BE2C (cell line): ENCODE measurements around the gene TRIM16.
"Not testable (repeated sequence)": the region's sequence is repeated elsewhere in the genome, so short reads cannot be mapped to it uniquely, and the experiment has no call there.

Experiments used
- DNase-seq: peaks from one replicate; pipeline ENCODE4 v3.0.0-alpha.2; 2020
- H3K27me3 ChIP-seq: fragments of 250-450 bp; sonication (Bioruptor Pico); 2 replicates; pipeline ENCODE4 v1.5.1; 2020; ENCODE audit warnings: mild to moderate bottlenecking
- H3K36me3 ChIP-seq: fragments of 250-450 bp; sonication (Bioruptor Pico); 2 replicates; pipeline ENCODE4 v1.5.1; 2020; ENCODE audit warnings: mild to moderate bottlenecking
- H3K4me1 ChIP-seq: fragments of 250-450 bp; sonication (Bioruptor Pico); 2 replicates; pipeline ENCODE4 v1.5.1; 2020
- H3K4me3 ChIP-seq: 2 replicates; pipeline ENCODE4 v1.5.1; 2011; ENCODE audit warnings: low read depth, low read length
- H3K9me3 ChIP-seq: fragments of 250-450 bp; sonication (Bioruptor Pico); 2 replicates; pipeline ENCODE4 v1.5.1; 2020
- CTCF ChIP-seq: IDR thresholded peaks from 2 replicates; pipeline ENCODE4 v1.5.1; 2012; ENCODE audit warnings: mild to moderate bottlenecking, low read depth, low read length

TRIM16 gene

GRCh38 chr17:15669526-15669925, 14.6 kb downstream of the TRIM16 start:
- H3K27me3 ChIP-seq, H3K36me3 ChIP-seq, H3K9me3 ChIP-seq, H3K4me1 ChIP-seq, H3K4me3 ChIP-seq, DNase-seq: not testable (repeated sequence)

- H3K36me3 ChIP-seq = no peaks in the 10 kb centered on the region
- H3K27me3 ChIP-seq = no peaks in the 10 kb centered on the region
- TF ChIP-seq CTCF = no peak
- H3K9me3 ChIP-seq = no peaks in the 10 kb centered on the region
- no peaks in the 10 kb centered on the region for H3K4me1 ChIP-seq
- no peak overlapping the region for H3K4me3 ChIP-seq
- no peak for DNase-seq
Measured at GRCh38 chr17:15663691-15664090, 20.4 kb downstream of the TRIM16 start.

GRCh38 chr17:15663176-15663575, 20.9 kb downstream of the TRIM16 start:
- no peaks in the 10 kb centered on the region for H3K27me3 ChIP-seq
- no peaks in the 10 kb centered on the region for H3K9me3 ChIP-seq
- TF ChIP-seq CTCF = no peak
- no peaks in the 10 kb centered on the region for H3K4me1 ChIP-seq
- DNase-seq = no peak
- H3K4me3 ChIP-seq = no peak overlapping the region
- no peaks in the 10 kb centered on the region for H3K36me3 ChIP-seq

GRCh38 chr17:15662681-15663080, 21.4 kb downstream of the TRIM16 start:
- Histone ChIP-seq H3K4me1 (no peaks in the 10 kb centered on the region), H3K4me3 (no peak overlapping the region), H3K36me3 (no peaks in the 10 kb centered on the region), H3K9me3 (no peaks in the 10 kb centered on the region), H3K27me3 (no peaks in the 10 kb centered on the region)
- TF ChIP-seq CTCF = no peak
- DNase-seq = no peak

- no peak for TF ChIP-seq CTCF
- Histone ChIP-seq H3K9me3 (no peaks in the 10 kb centered on the region), H3K4me3 (no peak overlapping the region), H3K27me3 (no peaks in the 10 kb centered on the region), H3K4me1 (no peaks in the 10 kb centered on the region), H3K36me3 (no peaks in the 10 kb centered on the region)
- no peak for DNase-seq
Measured at GRCh38 chr17:15660077-15660476, 24.0 kb downstream of the TRIM16 start.

- Histone ChIP-seq H3K27me3 (no peaks in the 10 kb centered on the region), H3K36me3 (no peaks in the 10 kb centered on the region), H3K4me3 (no peak overlapping the region), H3K4me1 (no peaks in the 10 kb centered on the region), H3K9me3 (no peaks in the 10 kb centered on the region)
- DNase-seq = no peak
- no peak for TF ChIP-seq CTCF
Measured at GRCh38 chr17:15659663-15660062, 24.4 kb downstream of the TRIM16 start.

GRCh38 chr17:15659236-15659635, 24.9 kb downstream of the TRIM16 start:
- Histone ChIP-seq H3K4me1 (no peaks in the 10 kb centered on the region), H3K4me3 (no peak overlapping the region), H3K36me3 (no peaks in the 10 kb centered on the region), H3K27me3 (no peaks in the 10 kb centered on the region), H3K9me3 (no peaks in the 10 kb centered on the region)
- no peak for DNase-seq
- TF ChIP-seq CTCF = no peak
